ENCODE results near the gene PARL. TPM values are rescaled to one million over a fixed set of nuclear protein-coding genes. Genes with fewer than 3 reads are reported as not detected.

PARL gene
- total and polyA plus RNA-seq, 9 of the 15 experiments (the other 6 are each of a cell fraction or from before 2014, with no cell fraction given): 39.5 to 82.4 (median 57.4) TPM

DNA sequence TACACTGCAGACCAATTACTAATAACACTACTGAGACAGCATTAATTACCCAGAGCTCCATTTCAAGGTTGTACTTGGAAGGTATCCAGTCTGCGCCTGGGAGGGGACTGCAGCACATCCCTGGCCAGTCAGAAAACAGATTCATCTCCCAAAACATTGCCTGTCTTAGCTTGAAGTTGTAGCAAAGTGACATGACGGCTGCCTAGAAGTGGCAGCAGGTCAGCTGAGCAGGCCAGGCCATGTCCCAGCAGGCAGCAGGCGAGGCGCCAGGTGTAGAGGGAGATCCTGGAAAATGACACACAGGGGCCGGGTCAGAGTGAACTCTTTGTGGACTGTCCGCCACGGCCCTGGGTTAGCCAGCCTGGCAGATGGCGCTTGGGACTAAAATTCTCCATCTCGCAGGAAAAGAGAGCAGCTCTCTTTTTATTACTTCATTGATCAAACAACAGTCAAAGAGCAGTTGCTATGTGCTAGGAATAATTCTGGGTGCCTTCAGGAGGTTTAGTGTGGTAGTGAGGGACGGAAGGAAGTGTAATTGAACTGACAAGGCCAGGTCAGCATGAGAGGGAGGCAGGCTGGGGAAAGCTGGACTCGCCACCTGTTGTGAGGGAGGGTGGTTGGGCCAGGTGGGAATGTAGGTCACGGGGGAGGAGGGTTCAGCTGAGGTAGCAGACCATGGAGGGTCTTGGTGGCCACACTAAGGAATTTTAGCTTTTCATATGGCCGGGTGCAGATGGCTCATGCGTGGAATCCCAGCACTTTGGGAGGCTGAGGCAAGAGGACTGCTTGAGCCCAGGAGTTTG lies 58.0 kb downstream of the PARL start:
- H3K4me3 ChIP-seq: no peak overlapping the region
- no peak for FAIRE-seq
- no peak overlapping the region for H2AFZ ChIP-seq (ENCODE audit: low read depth, low read length)
- no peaks in the 10 kb centered on the region; a peak in 1 of 5 replicates for H3K4me1 ChIP-seq (replicated peaks in 1 of 2; ENCODE audit: control insufficient read depth in 2 of 2, insufficient read depth in 2 of 2, low read length in 2 of 2)
- H3K27me3 ChIP-seq (ENCODE audit: control insufficient read depth in 2 of 2, insufficient read depth in 2 of 2, low read length in 2 of 2): no peaks in the 10 kb centered on the region
- no peaks in the 10 kb centered on the region for H3K9me3 ChIP-seq (replicated peaks; ENCODE audit: control insufficient read depth, insufficient read depth, low read depth, low read length)
- no peak for ATAC-seq
- H3K9ac ChIP-seq (ENCODE audit: insufficient read depth in 1 of 2, low read depth in 2 of 2, low read length in 2 of 2): no peak overlapping the region; a peak in 1 of 4 replicates
- H3K79me2 ChIP-seq (ENCODE audit: control insufficient read depth, insufficient read depth, low read length): no peaks in the 10 kb centered on the region
- intact Hi-C loops (cut with micrococcal nuclease) (no loop called here), in situ Hi-C loops (cut with MboI) (no loop called here)
- ChIA-PET CTCF (ENCODE audit: low intra/inter-chr PET ratio) (no interaction called here), POLR2A (interaction anchor here (0.6 to 2.6 kb wide), 2 partner anchors 17 to 324 kb away, joined by 3 to 8 read pairs; no protein-coding TSS in a partner anchor)
- H3K27ac ChIP-seq (ENCODE audit: extremely low read depth, low read depth, low read length): no peak overlapping the region
- no peaks in the 10 kb centered on the region for H4K20me1 ChIP-seq (replicated peaks; ENCODE audit: control insufficient read depth, insufficient read depth, low read length)
- WGBS (ENCODE audit: insufficient coverage, low coverage, missing lambda C conversion rate): 93% methylated on average over 14 of the region's 14 CpGs
- no peak overlapping the region for H3K4me2 ChIP-seq (ENCODE audit: insufficient read depth, low read length)
- no TSS peak for BruUV-seq (replicated peaks)
- TF ChIP-seq MIER1 (IDR thresholded peaks at IDR 0.05; ENCODE audit: low read depth) (no peak), PKNOX1 (IDR thresholded peaks at IDR 0.05) (no peak)
- peaks cover 28% of the 10 kb centered on the region; the same call in 1 of the 3 replicates for H3K36me3 ChIP-seq (ENCODE audit: control insufficient read depth, insufficient read depth, low read length)
- DNase-seq (ENCODE audit: extremely low read depth in 1 of 4, low spot score in 3 of 4): no peak
- no peaks in the 10 kb centered on the region for H3K9me1 ChIP-seq (ENCODE audit: control insufficient read depth, insufficient read depth, low read length)
